ENCODE data around the gene SYCE1L.
A peak's percentile ranks its signal among the peaks of the same experiment; 100 is the strongest.

The SYCE1L gene

DNA sequence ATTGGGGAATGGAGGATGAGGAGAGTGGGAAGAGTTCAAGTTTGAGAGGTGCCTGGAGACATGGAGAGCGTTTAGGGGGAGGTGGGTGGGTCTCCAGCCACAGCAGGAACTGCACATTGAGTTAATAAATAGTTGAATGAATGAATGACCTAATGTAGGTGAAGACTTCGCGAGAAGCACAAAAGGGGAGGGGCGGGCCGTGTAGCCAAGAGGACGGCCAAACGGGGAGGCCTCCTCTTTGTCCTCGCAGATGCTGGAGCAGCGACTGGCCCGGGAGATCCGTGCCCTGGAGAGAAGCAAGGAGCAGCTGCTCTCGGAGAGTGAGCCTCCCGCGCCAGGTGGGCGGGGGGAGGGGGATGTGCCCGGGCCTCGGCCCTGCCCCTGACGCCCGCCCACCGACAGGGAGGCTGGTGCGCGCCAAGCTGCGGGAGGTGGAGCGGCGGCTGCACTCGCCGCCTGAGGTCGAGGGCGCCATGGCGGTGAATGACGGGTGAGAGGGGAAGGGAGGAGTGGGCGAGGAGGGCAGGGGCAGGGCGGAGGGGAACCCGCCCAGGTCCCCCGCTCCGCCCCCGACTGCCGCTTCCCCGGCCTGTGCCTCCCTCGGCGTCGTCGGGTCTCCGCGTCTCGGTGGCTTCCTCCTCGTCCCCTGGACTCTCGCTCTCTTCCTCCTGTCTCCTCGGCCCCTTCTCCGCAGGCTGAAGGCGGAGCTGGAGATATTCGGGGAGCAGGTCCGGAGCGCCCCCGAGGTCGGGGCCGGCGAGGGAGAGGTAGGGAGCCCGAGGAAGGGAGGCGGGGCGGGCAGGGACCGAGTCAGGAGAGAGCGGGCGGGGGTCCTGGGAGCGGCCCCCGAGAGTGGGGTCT is 12.9 kb downstream of the SYCE1L start (continued):
- no peak for TF ChIP-seq ZNF501 (tag by site-specific recombination; IDR thresholded peaks at IDR 0.05)
- TF ChIP-seq, protein P1, sequence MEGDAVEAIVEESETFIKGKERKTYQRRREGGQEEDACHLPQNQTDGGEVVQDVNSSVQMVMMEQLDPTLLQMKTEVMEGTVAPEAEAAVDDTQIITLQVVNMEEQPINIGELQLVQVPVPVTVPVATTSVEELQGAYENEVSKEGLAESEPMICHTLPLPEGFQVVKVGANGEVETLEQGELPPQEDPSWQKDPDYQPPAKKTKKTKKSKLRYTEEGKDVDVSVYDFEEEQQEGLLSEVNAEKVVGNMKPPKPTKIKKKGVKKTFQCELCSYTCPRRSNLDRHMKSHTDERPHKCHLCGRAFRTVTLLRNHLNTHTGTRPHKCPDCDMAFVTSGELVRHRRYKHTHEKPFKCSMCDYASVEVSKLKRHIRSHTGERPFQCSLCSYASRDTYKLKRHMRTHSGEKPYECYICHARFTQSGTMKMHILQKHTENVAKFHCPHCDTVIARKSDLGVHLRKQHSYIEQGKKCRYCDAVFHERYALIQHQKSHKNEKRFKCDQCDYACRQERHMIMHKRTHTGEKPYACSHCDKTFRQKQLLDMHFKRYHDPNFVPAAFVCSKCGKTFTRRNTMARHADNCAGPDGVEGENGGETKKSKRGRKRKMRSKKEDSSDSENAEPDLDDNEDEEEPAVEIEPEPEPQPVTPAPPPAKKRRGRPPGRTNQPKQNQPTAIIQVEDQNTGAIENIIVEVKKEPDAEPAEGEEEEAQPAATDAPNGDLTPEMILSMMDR (tag by site-specific recombination; IDR thresholded peaks at IDR 0.05), result peak; percentile 45; the same call in 1 of the 2 replicates
- TF ChIP-seq ZNF157 (tag by site-specific recombination; IDR thresholded peaks at IDR 0.05), result no peak; the same call in 1 of the 2 replicates
- no peak for TF ChIP-seq ZNF776 (tag by site-specific recombination; IDR thresholded peaks at IDR 0.05; ENCODE audit: borderline replicate concordance)
- TF ChIP-seq ZNF830 (tag by site-specific recombination; IDR thresholded peaks at IDR 0.05; ENCODE audit: low read depth), result no peak
- no peak for TF ChIP-seq ZFP69B (tag by site-specific recombination; IDR thresholded peaks at IDR 0.05)
- TF ChIP-seq GLI2 (tag by site-specific recombination; IDR thresholded peaks at IDR 0.05; ENCODE audit: borderline replicate concordance, low read depth), result no peak
- no peak for TF ChIP-seq ZNF624 (tag by site-specific recombination; IDR thresholded peaks at IDR 0.05)
- TF ChIP-seq KLF16 (tag by site-specific recombination; IDR thresholded peaks at IDR 0.05), result peak; percentile 93
- TF ChIP-seq ZNF248 (tag by site-specific recombination; IDR thresholded peaks at IDR 0.05), result no peak
- TF ChIP-seq KLF10 (tag by site-specific recombination; IDR thresholded peaks at IDR 0.05), result peak; percentile 37; the same call in 1 of the 2 replicates
- TF ChIP-seq KLF8 (tag by site-specific recombination; IDR thresholded peaks at IDR 0.05), result peak; percentile 94; the same call in 1 of the 2 replicates
- peak; percentile 51; the same call in 1 of the 2 replicates for TF ChIP-seq ZNF391 (tag by site-specific recombination; IDR thresholded peaks at IDR 0.05; ENCODE audit: borderline replicate concordance, low read depth)
- no peak for TF ChIP-seq ZNF792 (tag by site-specific recombination; IDR thresholded peaks at IDR 0.05)
- TF ChIP-seq, protein P2, sequence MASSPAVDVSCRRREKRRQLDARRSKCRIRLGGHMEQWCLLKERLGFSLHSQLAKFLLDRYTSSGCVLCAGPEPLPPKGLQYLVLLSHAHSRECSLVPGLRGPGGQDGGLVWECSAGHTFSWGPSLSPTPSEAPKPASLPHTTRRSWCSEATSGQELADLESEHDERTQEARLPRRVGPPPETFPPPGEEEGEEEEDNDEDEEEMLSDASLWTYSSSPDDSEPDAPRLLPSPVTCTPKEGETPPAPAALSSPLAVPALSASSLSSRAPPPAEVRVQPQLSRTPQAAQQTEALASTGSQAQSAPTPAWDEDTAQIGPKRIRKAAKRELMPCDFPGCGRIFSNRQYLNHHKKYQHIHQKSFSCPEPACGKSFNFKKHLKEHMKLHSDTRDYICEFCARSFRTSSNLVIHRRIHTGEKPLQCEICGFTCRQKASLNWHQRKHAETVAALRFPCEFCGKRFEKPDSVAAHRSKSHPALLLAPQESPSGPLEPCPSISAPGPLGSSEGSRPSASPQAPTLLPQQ (tag by site-specific recombination; IDR thresholded peaks at IDR 0.05), result peak; percentile 73
- peak; percentile 77; the same call in 1 of the 2 replicates for TF ChIP-seq SP7 (tag by site-specific recombination; IDR thresholded peaks at IDR 0.05)
- TF ChIP-seq ZNF626 (tag by site-specific recombination; IDR thresholded peaks at IDR 0.05), result no peak
- no peak for TF ChIP-seq ZNF514 (tag by site-specific recombination; IDR thresholded peaks at IDR 0.05)
- TF ChIP-seq REPIN1 (tag by site-specific recombination; IDR thresholded peaks at IDR 0.05; ENCODE audit: low read depth), result no peak
- TF ChIP-seq MYNN (tag by site-specific recombination; IDR thresholded peaks at IDR 0.05; ENCODE audit: borderline replicate concordance), result no peak
- no peak for TF ChIP-seq ZNF221 (tag by site-specific recombination; IDR thresholded peaks at IDR 0.05; ENCODE audit: borderline replicate concordance)
- TF ChIP-seq ZNF146 (tag by site-specific recombination; IDR thresholded peaks at IDR 0.05), result no peak
- TF ChIP-seq ZNF341 (tag by site-specific recombination; IDR thresholded peaks at IDR 0.05; ENCODE audit: low read depth), result peak; percentile 98
- peak; percentile 77 for TF ChIP-seq ZBTB8A (tag by site-specific recombination; IDR thresholded peaks at IDR 0.05)
